ENCODE data around the gene LAYN.

Gene LAYN

DNA sequence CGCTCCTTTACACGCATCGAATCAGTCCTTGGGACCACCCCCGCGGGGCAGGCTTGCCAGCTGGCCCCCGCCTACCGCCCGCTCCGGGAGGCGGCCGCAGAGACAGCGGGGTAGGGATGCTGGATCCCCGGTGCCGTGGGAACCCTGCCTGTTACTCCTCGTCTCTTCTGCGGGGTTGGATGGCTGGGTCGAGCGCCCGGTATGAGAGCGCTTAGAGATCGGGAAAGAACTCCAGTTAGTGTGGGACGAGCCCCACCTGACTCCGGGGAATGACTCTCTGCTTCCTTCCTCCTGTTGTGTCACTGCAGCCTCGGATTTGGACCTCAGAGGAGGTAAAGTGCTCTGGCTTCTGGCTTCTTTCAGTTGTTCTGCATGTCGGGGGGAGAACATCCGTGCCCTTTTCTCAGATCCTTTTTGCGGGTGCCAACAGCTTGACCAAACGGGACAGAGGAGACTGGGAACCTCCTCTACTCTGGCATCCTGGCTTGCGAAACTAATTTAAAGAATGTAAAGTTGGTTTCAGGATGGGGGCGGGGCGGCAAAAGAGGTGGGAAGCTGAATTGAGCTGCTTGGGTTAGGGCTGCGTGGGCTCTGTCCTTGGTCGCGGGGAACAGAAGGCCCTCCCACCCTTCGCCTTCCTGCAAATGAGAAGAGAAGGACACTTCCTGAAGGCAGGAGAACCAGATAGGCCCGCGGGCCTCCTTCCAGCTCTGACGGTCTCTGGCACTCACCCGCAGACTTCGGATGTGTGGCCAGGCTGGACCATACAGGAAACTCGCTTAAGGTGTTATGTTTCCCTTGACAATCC, 938 bp downstream of the LAYN start:
- Histone ChIP-seq H3K4me3 (ENCODE audit: severe bottlenecking) (peak overlapping the region; percentile 29), H3K27me3 (ENCODE audit: insufficient read depth, poor library complexity, severe bottlenecking) (no peaks in the 10 kb centered on the region), H3K27ac (ENCODE audit: poor library complexity, severe bottlenecking) (no peak overlapping the region), H3K4me1 (ENCODE audit: insufficient read depth, poor library complexity, severe bottlenecking) (peaks cover 3% of the 10 kb centered on the region), H3K36me3 (ENCODE audit: low read depth) (no peaks in the 10 kb centered on the region), H3K9me3 (ENCODE audit: severe bottlenecking) (no peaks in the 10 kb centered on the region)
- ATAC-seq (ENCODE audit: low read depth) (no peak), DNase-seq (ENCODE audit: low spot score) (no peak)
- TF ChIP-seq, protein P1, sequence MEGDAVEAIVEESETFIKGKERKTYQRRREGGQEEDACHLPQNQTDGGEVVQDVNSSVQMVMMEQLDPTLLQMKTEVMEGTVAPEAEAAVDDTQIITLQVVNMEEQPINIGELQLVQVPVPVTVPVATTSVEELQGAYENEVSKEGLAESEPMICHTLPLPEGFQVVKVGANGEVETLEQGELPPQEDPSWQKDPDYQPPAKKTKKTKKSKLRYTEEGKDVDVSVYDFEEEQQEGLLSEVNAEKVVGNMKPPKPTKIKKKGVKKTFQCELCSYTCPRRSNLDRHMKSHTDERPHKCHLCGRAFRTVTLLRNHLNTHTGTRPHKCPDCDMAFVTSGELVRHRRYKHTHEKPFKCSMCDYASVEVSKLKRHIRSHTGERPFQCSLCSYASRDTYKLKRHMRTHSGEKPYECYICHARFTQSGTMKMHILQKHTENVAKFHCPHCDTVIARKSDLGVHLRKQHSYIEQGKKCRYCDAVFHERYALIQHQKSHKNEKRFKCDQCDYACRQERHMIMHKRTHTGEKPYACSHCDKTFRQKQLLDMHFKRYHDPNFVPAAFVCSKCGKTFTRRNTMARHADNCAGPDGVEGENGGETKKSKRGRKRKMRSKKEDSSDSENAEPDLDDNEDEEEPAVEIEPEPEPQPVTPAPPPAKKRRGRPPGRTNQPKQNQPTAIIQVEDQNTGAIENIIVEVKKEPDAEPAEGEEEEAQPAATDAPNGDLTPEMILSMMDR (IDR thresholded peaks at IDR 0.05; ENCODE audit: poor library complexity, severe bottlenecking): no peak

DNA sequence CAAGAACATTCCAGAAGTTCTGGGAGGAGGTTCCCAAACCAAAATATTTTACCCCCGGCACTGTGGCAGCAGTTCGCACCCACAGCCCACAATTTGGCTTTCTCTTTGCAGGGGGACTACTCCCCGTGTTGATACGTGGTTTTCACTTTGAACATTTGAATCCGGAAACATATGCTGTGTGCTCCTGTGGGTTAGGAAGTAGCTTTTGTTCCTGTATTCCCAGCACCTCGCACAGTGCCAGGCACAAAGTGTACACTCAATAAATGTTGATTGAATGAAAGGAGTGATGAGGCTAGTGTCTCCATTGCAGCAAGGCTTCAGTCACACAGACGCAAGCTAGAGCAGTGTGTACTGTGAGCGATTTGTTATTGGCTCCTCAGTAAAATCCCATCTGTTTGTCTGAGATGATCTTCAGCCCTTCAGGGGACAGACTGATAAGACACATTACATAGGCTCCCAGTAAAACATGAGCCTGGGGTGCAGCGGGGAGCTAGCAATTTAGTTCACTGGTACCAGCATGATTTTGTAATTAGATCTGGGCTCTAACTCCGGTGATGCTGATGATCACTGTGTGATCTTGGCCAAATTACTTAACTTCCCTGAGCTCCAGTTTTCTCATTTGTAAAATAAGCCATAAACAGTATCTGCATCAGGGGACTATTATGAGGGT, 2.2 kb downstream of the LAYN start:
- no peaks in the 10 kb centered on the region for H3K9me3 ChIP-seq (ENCODE audit: severe bottlenecking)
- no peak overlapping the region for H3K4me3 ChIP-seq (ENCODE audit: severe bottlenecking)
- DNase-seq (ENCODE audit: low spot score) (no peak), ATAC-seq (ENCODE audit: low read depth) (no peak)
- H3K4me1 ChIP-seq (ENCODE audit: insufficient read depth, poor library complexity, severe bottlenecking): peaks cover 3% of the 10 kb centered on the region
- no peaks in the 10 kb centered on the region for H3K27me3 ChIP-seq (ENCODE audit: insufficient read depth, poor library complexity, severe bottlenecking)
- no peaks in the 10 kb centered on the region for H3K36me3 ChIP-seq (ENCODE audit: low read depth)
- TF ChIP-seq, protein P1 (IDR thresholded peaks at IDR 0.05; ENCODE audit: poor library complexity, severe bottlenecking): no peak
- no peak overlapping the region for H3K27ac ChIP-seq (ENCODE audit: poor library complexity, severe bottlenecking)

DNA sequence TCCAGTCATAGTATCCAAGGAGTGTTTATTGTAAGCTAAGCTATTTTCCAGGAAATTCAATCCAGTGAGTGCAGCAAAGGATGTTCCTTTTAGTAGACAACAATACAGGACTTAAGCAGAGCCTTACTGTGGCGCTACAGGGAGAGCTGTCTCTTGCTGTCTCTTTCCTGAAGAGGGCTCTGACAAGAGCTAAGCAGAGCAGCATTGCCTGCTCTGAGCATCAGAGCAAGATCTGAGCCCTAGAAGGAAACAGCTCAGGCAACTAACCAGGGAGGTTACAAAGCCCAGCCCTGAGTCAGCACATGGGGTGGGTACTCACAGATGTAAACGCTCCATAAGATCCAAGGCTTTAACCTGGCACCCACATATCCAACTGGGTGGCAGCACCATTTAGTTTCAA, 8.0 kb downstream of the LAYN start:
- ATAC-seq (ENCODE audit: low read depth) (no peak), DNase-seq (ENCODE audit: low spot score) (no peak)
- no peaks in the 10 kb centered on the region for H3K4me1 ChIP-seq (ENCODE audit: insufficient read depth, poor library complexity, severe bottlenecking)
- H3K36me3 ChIP-seq (ENCODE audit: low read depth): no peaks in the 10 kb centered on the region
- H3K4me3 ChIP-seq (ENCODE audit: severe bottlenecking): no peak overlapping the region
- H3K27me3 ChIP-seq (ENCODE audit: insufficient read depth, poor library complexity, severe bottlenecking): no peaks in the 10 kb centered on the region
- TF ChIP-seq, protein P1 (IDR thresholded peaks at IDR 0.05; ENCODE audit: poor library complexity, severe bottlenecking): no peak
- no peak overlapping the region for H3K27ac ChIP-seq (ENCODE audit: poor library complexity, severe bottlenecking)
- no peaks in the 10 kb centered on the region for H3K9me3 ChIP-seq (ENCODE audit: severe bottlenecking)

DNA sequence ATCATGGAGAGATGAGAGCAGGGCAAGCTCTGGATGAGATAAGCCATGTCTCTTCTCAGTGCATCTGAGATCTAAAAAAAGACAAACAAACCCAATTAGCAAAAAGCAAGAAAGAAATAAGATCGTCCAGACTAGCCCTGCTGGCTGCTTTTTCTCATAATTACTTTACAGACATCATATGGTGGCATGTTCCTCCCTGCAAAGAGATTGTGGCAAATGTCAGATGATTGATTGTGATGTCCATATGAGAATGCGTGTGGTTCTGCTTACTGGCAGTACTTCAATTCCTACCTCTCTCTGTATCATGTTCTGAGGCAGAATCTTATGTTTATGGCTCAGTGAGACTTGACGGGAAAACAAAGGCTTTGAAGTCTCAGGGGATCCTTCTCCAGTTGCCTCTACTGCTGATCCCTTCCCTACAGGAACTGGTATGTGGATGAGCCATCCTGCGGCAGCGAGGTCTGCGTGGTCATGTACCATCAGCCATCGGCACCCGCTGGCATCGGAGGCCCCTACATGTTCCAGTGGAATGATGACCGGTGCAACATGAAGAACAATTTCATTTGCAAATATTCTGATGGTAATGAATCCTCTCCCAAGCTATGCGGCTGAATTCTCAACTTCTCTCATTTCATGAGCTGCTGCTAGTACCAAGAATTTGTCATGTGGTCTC, 8.8 kb downstream of the LAYN start:
- TF ChIP-seq, protein P1 (IDR thresholded peaks at IDR 0.05; ENCODE audit: poor library complexity, severe bottlenecking): no peak
- DNase-seq (ENCODE audit: low spot score): no peak
- Histone ChIP-seq H3K27ac (ENCODE audit: poor library complexity, severe bottlenecking) (no peak overlapping the region), H3K9me3 (ENCODE audit: severe bottlenecking) (no peaks in the 10 kb centered on the region), H3K36me3 (ENCODE audit: low read depth) (no peaks in the 10 kb centered on the region), H3K4me1 (ENCODE audit: insufficient read depth, poor library complexity, severe bottlenecking) (peaks cover 6% of the 10 kb centered on the region), H3K4me3 (ENCODE audit: severe bottlenecking) (no peak overlapping the region), H3K27me3 (ENCODE audit: insufficient read depth, poor library complexity, severe bottlenecking) (no peaks in the 10 kb centered on the region)
- ATAC-seq (ENCODE audit: low read depth): no peak
